RCC 7860 (cell line): ENCODE data around the gene ITGB3.

Source experiments
- DNase-seq: peaks from one replicate; pipeline ENCODE4 v3.0.0-alpha.2; 2015; ENCODE audit warnings: low spot score
- FAIRE-seq: peaks from 2 replicates; lab custom pipeline; 2012; peaks lifted over from hg19 to GRCh38; lab: Jason Lieb, UNC

Gene ITGB3

GRCh38 chr17:47324224-47325020 lies 70.8 kb downstream of the ITGB3 start:
- DNase-seq: peak; percentile 39

GRCh38 chr17:47325176-47325575 lies 71.5 kb downstream of the ITGB3 start:
- FAIRE-seq: no peak
- no peak for DNase-seq

More at GRCh38 chr17:47324224-47325020, 70.8 kb downstream of the ITGB3 start:
- no peak for FAIRE-seq

- no peak for FAIRE-seq
- DNase-seq: no peak
These were observed 76.9 kb downstream of the ITGB3 start for GRCh38 chr17:47330548-47330947.

- DNase-seq (no peak), FAIRE-seq (no peak)
These were observed 78.7 kb downstream of the ITGB3 start for GRCh38 chr17:47332287-47332686.

GRCh38 chr17:47335101-47335936 lies 81.7 kb downstream of the ITGB3 start:
- no peak for FAIRE-seq
- no peak for DNase-seq

- FAIRE-seq (peak; percentile 81), DNase-seq (peak; percentile 24)
These were observed 84.4 kb downstream of the ITGB3 start for GRCh38 chr17:47338026-47338425.

- no peak for FAIRE-seq
These were observed 99.2 kb downstream of the ITGB3 start for GRCh38 chr17:47352848-47353247.

GRCh38 chr17:47358652-47359051 lies 105.0 kb downstream of the ITGB3 start:
- no peak for DNase-seq
- FAIRE-seq: no peak

More at GRCh38 chr17:47352848-47353247, 99.2 kb downstream of the ITGB3 start:
- DNase-seq: no peak
